T-helper 22 cell (primary cell): ENCODE data around the gene PFN1.

ENCODE experiments used
- DNase-seq: peaks from one replicate; pipeline ENCODE4 v3.0.0-alpha.2; 2020; ENCODE audit warnings: low read depth

Gene PFN1

DNA sequence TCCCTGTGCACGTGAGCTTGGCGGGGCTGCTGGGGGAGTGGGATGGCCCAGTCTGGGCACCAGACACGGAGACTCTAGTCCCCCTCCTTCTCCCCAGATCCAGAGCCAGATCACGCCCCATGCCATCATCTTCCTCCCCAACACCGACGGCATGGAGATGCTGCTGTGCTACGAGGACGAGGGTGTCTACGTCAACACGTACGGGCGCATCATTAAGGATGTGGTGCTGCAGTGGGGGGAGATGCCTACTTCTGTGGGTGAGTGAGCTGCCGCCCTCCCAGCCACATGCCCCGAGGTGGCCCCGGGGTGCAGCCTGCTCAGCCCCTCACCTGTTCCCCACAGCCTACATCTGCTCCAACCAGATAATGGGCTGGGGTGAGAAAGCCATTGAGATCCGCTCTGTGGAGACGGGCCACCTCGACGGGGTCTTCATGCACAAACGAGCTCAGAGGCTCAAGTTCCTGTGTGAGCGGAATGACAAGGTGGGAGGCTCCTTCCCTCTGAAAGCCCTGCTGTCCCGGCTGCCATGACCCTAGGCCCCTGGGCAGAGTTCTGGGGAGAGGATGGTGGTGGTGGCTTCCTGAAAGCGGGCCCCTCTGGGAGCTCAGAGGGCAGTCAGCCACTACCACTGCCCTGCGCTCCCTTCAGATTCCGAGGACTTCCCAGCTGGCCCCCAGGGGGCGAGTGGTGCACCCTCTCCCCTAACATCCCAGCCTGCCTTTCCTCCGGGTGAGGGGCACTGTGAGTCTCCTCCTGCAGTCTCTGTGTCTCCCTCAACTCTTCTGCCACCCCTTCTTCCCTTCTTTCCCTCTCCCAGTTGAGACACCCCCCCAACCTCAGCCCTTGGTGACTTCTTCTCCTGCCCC, 51.8 kb downstream of the PFN1 start:
- DNase-seq, result no peak

- DNase-seq, result no peak
Measured at GRCh38 chr17:4895657-4896331, 52.5 kb downstream of the PFN1 start.
